ENCODE results near the gene BAIAP3.
"Not testable (repeated sequence)": the region's sequence is repeated elsewhere in the genome, so short reads cannot be mapped to it uniquely, and the experiment has no call there.

BAIAP3 gene

DNA sequence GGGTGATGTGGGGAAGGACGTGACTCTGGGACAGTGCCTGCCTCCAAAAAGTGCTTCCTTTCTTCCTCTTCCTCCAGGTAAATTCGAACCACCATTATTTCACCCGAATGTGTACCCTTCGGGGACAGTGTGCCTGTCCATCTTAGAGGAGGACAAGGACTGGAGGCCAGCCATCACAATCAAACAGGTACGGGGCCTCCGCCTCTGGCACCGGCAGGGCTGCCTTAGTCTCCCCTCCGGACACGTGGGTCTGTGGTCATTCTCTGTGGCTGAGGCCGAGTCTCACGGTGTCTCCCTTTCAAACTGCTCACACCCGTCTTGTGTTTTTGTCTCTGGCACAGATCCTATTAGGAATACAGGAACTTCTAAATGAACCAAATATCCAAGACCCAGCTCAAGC, 13.3 kb upstream of the BAIAP3 start:
- Mint-ChIP-seq H3K9me3 (ENCODE audit: low read depth) (no peaks in the 10 kb centered on the region), H3K36me3 (no peaks in the 10 kb centered on the region), H3K27me3 (no peaks in the 10 kb centered on the region), H3K4me1 (ENCODE audit: low read depth) (peaks cover 3% of the 10 kb centered on the region), H3K27ac (no peak overlapping the region), H3K4me3 (no peak overlapping the region)

DNA sequence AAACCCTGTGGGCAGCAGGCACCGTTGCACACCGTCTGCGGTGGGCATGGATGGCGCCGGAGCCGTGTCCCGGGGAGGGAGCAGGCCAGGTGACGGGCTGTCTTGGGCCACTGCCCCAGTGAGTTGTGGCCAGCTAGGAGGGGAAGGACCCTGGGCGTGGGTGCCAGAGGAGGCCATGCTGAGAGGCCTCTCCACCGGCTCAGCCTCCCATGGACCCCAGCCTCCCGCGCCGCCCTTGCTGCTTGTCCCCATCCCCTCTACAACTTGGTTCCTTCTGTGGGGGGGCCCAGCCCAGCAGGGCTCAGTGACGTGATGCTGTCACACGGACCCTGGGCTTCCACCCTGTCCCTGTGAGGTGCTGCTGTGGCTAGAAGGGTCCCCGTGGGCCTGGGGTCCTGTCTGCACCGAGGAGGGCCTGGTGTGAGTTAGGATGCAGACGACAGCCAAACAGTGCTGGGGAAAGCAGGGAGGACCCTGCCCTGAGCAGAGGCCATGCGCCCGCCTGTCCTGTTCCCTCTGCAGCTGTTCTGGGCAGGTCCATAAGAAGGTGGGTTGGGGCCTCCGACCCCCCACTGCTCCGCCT, 12.7 kb upstream of the BAIAP3 start:
- no peaks in the 10 kb centered on the region for H3K36me3 Mint-ChIP-seq
- no peak overlapping the region for H3K4me3 Mint-ChIP-seq
- H3K9me3 Mint-ChIP-seq (ENCODE audit: low read depth), result no peaks in the 10 kb centered on the region
- H3K27me3 Mint-ChIP-seq, result no peaks in the 10 kb centered on the region
- H3K27ac Mint-ChIP-seq, result no peak overlapping the region
- no peaks in the 10 kb centered on the region for H3K4me1 Mint-ChIP-seq (ENCODE audit: low read depth)

DNA sequence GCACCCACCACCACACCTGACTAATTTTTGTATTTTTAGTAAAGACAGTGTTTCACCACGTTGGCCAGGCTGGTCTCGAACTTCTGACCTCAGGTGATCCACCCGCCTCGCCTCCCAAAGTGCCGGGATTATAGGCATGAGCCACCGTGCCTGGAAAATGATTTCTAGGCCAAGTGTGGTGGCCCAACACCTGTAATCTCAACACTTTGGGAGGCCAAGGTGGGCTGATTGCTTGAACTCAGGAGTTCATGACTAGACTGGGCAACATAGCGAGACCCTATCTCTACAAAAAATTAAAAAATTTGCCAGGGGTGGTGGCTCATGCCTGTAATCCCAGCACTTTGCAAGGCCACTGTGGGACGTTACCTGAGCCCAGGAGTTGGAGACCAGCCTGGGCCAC, 11.0 kb upstream of the BAIAP3 start:
- H3K9me3 Mint-ChIP-seq (ENCODE audit: low read depth), result no peaks in the 10 kb centered on the region
- H3K4me1 Mint-ChIP-seq (ENCODE audit: low read depth), result no peaks in the 10 kb centered on the region
- H3K27ac Mint-ChIP-seq, result no peak overlapping the region
- no peaks in the 10 kb centered on the region for H3K27me3 Mint-ChIP-seq
- H3K36me3 Mint-ChIP-seq, result no peaks in the 10 kb centered on the region
- H3K4me3 Mint-ChIP-seq, result no peak overlapping the region

DNA sequence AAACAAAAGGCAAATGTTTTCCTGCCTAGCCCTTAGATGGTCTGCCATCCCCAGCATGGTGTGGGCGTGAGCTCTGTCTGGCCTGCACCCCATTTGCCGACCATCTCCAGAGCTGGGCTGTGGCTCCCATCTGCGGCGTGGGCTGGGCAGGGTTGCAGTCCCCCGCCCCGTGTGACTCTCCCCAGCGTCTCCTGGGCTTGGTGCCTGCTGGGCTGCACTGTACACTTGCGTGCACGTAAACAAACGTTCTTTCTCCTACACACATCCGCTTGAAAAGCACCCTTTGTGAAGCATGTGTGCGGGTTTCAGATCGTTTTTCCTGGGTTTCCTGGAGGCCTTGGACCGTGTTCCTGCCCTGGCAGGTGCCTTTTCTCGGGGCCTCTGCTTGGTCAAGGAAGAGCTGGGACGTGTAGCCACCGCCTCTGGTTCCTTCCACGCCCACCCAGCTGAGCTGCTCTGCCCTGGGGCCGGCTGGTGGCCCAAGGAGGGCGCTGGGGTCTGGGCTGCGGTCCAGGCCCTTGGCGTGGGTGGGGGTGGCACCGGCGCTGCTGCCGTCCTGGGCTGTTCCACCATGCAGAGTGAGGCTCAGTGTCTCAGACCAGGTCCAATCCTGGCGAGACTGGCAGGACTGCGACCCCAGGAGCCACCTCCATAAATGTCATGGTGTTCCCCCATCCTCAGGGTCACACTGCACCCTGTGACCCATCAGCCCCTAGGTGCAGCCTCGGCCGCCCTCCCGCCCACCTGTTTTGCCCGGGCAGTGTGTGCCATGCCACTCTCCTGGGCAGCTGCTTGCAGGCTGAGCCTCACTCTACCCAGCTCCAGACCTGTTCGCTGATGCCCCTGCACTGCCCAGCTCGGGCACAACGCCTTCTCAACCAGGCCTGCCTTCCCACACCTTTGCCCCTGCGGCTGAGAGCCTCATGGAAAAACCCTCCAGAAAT, 9.9 kb upstream of the BAIAP3 start:
- Mint-ChIP-seq H3K36me3 (no peaks in the 10 kb centered on the region), H3K27me3 (no peaks in the 10 kb centered on the region), H3K27ac (no peak overlapping the region), H3K9me3 (ENCODE audit: low read depth) (no peaks in the 10 kb centered on the region), H3K4me1 (ENCODE audit: low read depth) (no peaks in the 10 kb centered on the region), H3K4me3 (no peak overlapping the region)

DNA sequence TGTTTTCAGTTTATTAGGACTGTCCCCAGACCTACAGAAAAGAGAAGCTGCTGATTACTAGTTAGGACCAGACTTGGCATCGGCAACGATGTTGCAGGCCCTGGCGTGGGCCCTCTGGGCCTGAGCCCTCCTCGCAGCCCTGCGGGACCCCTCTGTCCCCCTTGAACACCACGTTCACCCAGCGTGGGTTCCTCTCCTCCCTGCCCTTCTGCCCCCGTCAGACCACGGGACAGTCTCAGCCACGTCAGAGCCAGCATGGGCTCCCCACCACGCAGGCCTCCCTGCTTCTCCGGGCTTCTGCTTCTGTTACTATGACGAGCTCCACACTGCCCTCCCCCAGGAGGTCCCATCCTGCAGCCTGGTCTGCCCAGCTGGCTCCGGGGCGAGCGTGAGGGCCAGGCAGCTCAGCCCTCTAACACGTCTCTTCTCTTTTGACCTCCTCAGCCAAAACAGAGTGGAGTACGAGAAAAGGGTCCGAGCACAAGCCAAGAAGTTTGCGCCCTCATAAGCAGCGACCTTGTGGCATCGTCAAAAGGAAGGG, 9.1 kb upstream of the BAIAP3 start:
- H3K4me3 Mint-ChIP-seq, result no peak overlapping the region
- H3K4me1 Mint-ChIP-seq (ENCODE audit: low read depth), result no peaks in the 10 kb centered on the region
- H3K27me3 Mint-ChIP-seq, result no peaks in the 10 kb centered on the region
- no peaks in the 10 kb centered on the region for H3K9me3 Mint-ChIP-seq (ENCODE audit: low read depth)
- H3K36me3 Mint-ChIP-seq, result no peaks in the 10 kb centered on the region
- no peak overlapping the region for H3K27ac Mint-ChIP-seq

DNA sequence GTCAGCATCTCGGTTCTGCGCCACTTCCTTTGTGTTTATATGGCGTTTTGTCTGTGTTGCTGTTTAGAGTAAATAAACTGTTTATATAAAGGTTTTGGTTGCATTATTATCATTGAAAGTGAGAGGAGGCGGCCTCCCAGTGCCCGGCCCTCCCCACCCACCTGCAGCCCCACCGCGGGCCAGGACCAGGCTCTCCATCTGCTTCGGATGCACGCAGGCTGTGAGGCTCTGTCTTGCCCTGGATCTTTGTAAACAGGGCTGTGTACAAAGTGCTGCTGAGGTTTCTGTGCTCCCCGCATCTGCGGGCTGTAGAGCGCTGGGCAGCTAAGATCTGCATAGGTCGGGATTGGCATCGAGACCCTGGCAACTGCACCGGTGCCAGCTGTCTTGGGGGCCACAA, 8.2 kb upstream of the BAIAP3 start:
- H3K36me3 Mint-ChIP-seq, result no peaks in the 10 kb centered on the region
- no peaks in the 10 kb centered on the region for H3K27me3 Mint-ChIP-seq
- no peak overlapping the region for H3K4me3 Mint-ChIP-seq
- H3K9me3 Mint-ChIP-seq (ENCODE audit: low read depth), result no peaks in the 10 kb centered on the region
- H3K27ac Mint-ChIP-seq, result no peak overlapping the region
- H3K4me1 Mint-ChIP-seq (ENCODE audit: low read depth), result no peaks in the 10 kb centered on the region

DNA sequence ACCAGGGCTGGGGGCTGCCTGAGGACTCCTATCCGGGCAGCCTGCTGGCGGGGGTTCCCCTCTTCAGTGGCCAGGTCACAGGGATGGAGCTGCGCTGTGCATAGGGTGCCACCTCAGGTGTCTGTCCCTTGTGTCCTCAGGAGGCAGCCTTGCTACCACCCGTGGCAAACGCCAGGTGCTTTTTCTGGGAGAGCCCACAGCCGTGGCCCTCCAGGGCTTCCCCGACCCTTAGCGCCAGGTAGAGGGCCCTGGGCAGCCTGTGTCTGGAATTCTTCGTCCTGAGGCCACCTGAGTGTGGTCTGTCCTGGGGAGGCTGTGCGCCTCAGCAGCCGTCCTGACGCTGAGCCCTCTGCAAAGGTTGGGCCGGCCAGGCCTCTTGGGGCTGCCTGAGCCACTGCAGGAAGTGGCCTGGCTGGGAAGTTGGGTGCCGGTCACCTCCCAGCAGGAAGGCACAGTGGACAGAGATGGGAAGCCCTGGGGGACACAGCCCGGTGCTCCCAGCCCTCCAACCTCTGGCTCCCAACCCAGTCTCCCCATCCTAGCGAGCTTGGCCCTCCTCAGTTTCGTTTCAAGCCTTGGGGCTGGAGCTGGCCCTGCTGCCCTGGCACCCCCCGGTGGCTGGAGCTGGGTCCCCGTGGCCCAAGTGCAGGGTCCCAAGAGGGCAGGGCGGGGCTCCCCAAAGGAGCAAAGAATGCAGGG, 7.6 kb upstream of the BAIAP3 start:
- H3K36me3 Mint-ChIP-seq, result no peaks in the 10 kb centered on the region
- no peaks in the 10 kb centered on the region for H3K9me3 Mint-ChIP-seq (ENCODE audit: low read depth)
- H3K27ac Mint-ChIP-seq, result no peak overlapping the region
- H3K4me1 Mint-ChIP-seq (ENCODE audit: low read depth), result no peaks in the 10 kb centered on the region
- no peak overlapping the region for H3K4me3 Mint-ChIP-seq
- H3K27me3 Mint-ChIP-seq, result no peaks in the 10 kb centered on the region

DNA sequence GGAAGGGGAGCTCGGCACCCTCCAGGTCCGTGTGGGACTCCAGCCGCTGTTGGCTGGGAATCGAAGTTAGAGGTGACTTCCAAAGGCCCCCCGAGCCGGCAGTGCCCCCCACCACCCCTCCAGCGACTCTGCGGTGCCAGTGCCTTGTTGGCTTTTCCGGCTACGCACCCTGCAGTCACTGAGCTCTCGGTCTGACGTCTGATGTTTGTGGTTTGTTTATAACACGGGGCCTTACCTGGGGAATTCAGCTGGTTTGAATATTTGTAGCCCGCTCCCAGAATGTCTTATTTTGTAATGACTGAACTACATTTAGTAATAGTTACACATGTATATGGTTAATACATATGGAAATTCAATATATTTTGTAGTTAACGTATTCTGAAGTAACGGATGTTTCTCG, 7.1 kb upstream of the BAIAP3 start:
- H3K9me3 Mint-ChIP-seq (ENCODE audit: low read depth), result no peaks in the 10 kb centered on the region

DNA sequence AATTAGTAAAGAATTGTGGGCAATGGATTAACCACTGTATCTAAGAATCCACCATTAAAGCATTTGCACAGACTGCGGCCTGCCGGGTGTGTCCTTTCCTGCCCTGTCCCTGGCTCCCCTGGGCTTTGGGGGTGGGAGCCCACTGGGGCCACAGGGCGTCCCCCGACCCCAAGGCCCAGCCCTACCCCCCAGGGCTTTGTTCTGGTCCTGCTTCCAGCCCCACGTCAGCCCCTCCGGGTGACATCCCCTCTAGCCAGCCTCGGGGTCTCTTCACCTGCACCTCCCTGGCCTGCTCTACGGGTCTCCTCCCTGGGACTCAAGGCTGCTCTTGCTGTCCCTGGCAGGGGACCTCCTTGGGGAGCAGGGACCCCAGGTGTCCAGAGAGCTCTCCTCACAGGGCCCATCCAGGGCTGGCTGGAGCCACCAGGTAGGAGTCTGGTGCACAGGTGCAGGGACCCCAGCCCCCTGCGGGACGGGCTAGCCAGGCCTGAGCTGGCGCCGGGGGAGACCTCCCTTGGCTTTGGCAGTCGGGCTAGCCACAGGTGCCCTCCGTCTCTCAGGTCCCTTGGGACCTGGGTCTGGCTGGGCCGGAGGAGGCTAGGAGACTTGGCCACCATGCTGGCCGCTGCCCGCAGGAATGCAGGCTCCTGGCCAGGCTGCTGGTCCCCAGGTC, 6.4 kb upstream of the BAIAP3 start:
- Mint-ChIP-seq H3K27ac (no peak overlapping the region), H3K9me3 (ENCODE audit: low read depth) (no peaks in the 10 kb centered on the region), H3K4me3 (no peak overlapping the region), H3K36me3 (no peaks in the 10 kb centered on the region), H3K27me3 (peaks cover 2% of the 10 kb centered on the region), H3K4me1 (ENCODE audit: low read depth) (peaks cover 8% of the 10 kb centered on the region)

More for the DNA sequence above, 7.1 kb upstream of the BAIAP3 start:
- H3K4me3 Mint-ChIP-seq, result no peak overlapping the region
- peaks cover 2% of the 10 kb centered on the region for H3K4me1 Mint-ChIP-seq (ENCODE audit: low read depth)
- H3K36me3 Mint-ChIP-seq, result no peaks in the 10 kb centered on the region
- H3K27me3 Mint-ChIP-seq, result no peaks in the 10 kb centered on the region
- peak overlapping the region; percentile 55 for H3K27ac Mint-ChIP-seq

DNA sequence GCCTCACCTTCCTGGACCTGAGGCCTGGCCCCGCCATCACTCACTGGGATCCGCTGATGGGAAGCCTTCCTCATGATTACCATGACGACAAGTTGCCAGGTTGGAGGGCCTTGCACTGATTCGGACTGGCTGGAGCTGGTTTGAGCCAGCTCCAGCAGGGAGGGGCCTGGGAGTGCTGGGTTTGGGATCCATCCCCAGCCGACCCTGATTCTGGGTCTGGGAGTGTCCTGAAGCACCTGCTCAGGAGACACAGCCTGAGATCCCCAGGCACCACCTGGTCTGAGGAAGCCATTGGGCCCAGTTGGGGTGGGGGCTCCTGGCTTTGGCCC, 5.9 kb upstream of the BAIAP3 start:
- Mint-ChIP-seq H3K4me1 (ENCODE audit: low read depth) (peaks cover 13% of the 10 kb centered on the region), H3K9me3 (ENCODE audit: low read depth) (no peaks in the 10 kb centered on the region)

DNA sequence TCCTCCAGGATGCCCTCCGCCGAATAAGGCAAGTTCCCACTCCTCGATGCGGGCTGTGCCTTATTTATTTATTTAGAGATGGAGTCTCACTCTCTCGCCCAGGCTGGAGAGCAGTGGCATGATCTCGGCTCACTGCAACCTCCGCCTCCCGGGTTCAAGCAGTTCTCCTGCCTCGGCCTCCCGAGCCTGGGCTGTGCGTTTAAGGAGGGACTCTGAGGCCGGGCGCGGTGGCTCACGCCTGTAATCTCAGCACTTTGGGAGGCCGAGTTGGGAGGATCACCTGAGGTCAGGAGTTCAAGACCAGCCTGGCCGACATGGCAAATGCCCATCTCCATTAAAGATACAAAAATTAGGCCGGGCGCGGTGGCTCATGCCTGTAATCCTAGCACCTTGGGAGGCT, 5.3 kb upstream of the BAIAP3 start:
- H3K27me3 Mint-ChIP-seq; H3K9me3 Mint-ChIP-seq (ENCODE audit: low read depth); H3K4me3 Mint-ChIP-seq; H3K27ac Mint-ChIP-seq; H3K36me3 Mint-ChIP-seq: not testable (repeated sequence)
- H3K4me1 Mint-ChIP-seq (ENCODE audit: low read depth), result peaks cover 15% of the 10 kb centered on the region

More for the DNA sequence above, 5.9 kb upstream of the BAIAP3 start:
- H3K27ac Mint-ChIP-seq, result no peak overlapping the region
- H3K36me3 Mint-ChIP-seq, result no peaks in the 10 kb centered on the region
- no peak overlapping the region for H3K4me3 Mint-ChIP-seq
- H3K27me3 Mint-ChIP-seq, result peaks cover 2% of the 10 kb centered on the region

DNA sequence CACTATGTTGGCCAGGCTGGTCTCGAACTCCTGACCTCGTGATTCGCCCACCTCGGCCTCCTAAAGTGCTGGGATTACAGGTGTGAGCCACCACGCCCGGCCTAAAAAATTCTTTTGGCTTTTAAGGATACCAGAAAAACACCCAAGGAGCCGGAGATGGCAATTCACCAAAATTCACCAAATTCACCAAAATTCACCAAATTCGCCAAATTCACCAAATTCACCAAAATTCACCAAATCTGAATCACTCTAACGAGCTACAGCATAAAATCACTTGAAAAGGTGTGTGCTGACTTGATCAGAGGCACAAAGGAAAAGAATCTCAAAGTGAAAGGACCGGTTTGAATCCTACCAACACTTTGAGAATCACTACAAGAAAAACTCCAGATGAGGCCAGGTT, 4.5 kb upstream of the BAIAP3 start:
- H3K27me3 Mint-ChIP-seq; H3K9me3 Mint-ChIP-seq (ENCODE audit: low read depth); H3K4me3 Mint-ChIP-seq; H3K27ac Mint-ChIP-seq; H3K36me3 Mint-ChIP-seq: not testable (repeated sequence)
- H3K4me1 Mint-ChIP-seq (ENCODE audit: low read depth), result peaks cover 15% of the 10 kb centered on the region

DNA sequence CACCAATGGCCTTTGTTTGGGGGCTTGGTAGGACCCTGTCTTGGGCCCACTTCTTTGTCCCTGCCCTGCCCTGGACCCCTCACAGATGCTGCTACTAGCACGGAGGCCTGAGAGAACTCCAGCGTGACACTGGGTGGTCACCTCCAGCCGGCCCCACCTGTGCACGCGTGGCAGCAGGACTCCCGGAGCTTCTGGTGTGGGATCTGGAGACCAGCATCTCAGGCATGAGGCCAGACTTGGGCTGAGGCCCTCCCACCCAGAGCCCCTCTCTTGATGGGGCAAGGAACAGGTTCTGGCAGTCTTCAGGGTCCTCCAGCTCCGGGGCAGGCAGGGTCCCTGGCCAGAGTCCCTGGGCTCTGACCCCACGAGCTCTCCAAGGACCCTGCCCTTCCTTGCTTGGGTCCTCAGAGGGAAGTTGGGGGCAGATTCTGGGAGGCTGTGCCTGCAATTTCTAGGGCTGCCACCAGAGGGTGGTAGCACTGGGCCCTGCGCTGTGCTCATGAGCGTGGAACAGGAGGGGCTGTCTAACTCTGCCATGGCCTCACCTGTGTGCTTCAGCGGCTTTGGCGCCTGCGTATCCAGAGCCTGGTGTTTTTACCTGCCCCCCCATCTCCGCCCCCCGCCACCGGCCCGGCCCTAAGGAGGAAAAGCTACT, 3.1 kb upstream of the BAIAP3 start:
- Mint-ChIP-seq H3K27ac (no peak overlapping the region), H3K36me3 (no peaks in the 10 kb centered on the region), H3K4me3 (no peak overlapping the region), H3K9me3 (ENCODE audit: low read depth) (no peaks in the 10 kb centered on the region), H3K4me1 (ENCODE audit: low read depth) (peaks cover 18% of the 10 kb centered on the region), H3K27me3 (peaks cover 6% of the 10 kb centered on the region)

DNA sequence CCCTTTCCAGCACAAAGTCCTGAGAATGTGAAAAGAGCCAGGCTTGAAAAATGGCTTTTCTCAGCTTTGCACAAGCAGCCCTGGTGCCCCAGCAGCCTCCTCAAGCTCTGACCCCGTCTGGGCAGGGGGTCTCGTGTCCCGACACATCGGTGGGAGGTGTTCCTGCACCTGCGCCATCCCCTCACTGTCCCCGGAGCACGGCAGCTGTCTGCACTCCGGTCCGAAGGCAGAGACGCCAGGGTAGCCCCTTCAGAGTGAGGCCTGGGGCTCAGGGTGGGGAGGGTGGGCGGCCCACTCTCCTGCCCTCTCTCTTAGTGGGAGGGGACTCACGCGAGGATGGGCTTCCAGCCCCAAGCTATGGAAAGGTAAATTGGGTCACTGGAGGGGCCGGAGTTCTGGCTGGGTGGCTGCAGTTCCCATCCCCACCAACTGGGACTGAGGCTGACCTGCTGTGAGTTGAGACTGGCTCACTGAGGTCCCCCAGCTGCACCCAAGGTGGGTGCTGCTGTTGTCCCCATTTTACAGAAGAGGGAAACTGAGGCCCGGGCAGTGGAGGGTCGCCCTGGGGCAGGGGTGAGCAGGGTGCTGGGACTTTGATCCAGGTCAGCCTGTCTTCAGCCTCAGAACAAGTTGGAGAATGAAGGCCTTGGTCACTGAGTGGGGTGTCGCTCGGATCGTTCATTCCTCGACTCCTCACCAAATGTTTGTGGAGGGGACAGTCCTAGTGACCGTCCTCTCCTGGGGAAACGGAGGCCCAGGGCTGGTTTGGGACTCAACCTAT, 2.3 kb upstream of the BAIAP3 start:
- Mint-ChIP-seq H3K36me3 (no peaks in the 10 kb centered on the region), H3K27me3 (peaks cover 6% of the 10 kb centered on the region), H3K4me1 (ENCODE audit: low read depth) (peaks cover 18% of the 10 kb centered on the region), H3K4me3 (peak overlapping the region; percentile 32), H3K27ac (no peak overlapping the region), H3K9me3 (ENCODE audit: low read depth) (no peaks in the 10 kb centered on the region)
